ENCODE measurements around the gene INPP4B. TPM values are rescaled to one million over a fixed set of nuclear protein-coding genes. Genes with fewer than 3 reads are reported as not detected.
"Not testable (repeated sequence)": the region's sequence is repeated elsewhere in the genome, so short reads cannot be mapped to it uniquely, and the experiment has no call there.

Gene INPP4B
- total RNA-seq, 2 experiments from 2014 or later, result not detected

DNA sequence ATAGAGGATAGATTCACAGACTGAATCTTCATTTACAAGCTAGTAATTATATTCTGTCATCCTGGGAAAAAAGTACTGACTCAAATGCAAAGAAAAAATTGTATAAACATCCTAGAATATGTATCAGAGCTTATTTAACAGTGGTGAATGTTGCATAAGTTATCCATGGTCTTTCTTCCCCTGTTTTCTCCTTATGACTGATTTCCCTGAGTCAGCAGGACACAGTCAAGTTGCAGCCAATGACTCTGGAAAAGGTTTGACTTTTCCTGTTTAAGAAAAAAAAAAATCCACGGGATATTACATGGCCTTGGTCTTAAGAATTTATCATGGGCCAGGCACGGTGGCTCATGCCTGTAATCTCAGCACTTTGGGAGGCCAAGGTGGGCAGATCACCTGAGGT is 36.5 kb downstream of the INPP4B start:
- BruUV-seq (replicated peaks), result no TSS peak
- H3K79me2 ChIP-seq (ENCODE audit: insufficient read depth, low read depth, low read length), result no peaks in the 10 kb centered on the region
- no peak overlapping the region for H3K4me3 ChIP-seq (ENCODE audit: low read depth, low read length, poor library complexity, severe bottlenecking)
- no peak overlapping the region for H3K27ac ChIP-seq (ENCODE audit: low read depth, low read length, poor library complexity, severe bottlenecking)
- no peaks in the 10 kb centered on the region for H4K20me1 ChIP-seq (ENCODE audit: insufficient read depth, low read length)
- no peak overlapping the region for H2AFZ ChIP-seq (ENCODE audit: low read length)
- ChIA-PET POLR2A (no interaction called here), CTCF (ENCODE audit: unreplicated experiment) (no interaction called here)
- TF ChIP-seq, protein P1, sequence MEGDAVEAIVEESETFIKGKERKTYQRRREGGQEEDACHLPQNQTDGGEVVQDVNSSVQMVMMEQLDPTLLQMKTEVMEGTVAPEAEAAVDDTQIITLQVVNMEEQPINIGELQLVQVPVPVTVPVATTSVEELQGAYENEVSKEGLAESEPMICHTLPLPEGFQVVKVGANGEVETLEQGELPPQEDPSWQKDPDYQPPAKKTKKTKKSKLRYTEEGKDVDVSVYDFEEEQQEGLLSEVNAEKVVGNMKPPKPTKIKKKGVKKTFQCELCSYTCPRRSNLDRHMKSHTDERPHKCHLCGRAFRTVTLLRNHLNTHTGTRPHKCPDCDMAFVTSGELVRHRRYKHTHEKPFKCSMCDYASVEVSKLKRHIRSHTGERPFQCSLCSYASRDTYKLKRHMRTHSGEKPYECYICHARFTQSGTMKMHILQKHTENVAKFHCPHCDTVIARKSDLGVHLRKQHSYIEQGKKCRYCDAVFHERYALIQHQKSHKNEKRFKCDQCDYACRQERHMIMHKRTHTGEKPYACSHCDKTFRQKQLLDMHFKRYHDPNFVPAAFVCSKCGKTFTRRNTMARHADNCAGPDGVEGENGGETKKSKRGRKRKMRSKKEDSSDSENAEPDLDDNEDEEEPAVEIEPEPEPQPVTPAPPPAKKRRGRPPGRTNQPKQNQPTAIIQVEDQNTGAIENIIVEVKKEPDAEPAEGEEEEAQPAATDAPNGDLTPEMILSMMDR (conservative IDR thresholded peaks at IDR 0.05; ENCODE audit: low read length), result no peak
- TF ChIP-seq EZH2phosphoT487 (IDR thresholded peaks at IDR 0.05; ENCODE audit: borderline replicate concordance, low read depth, low read length), result no peak
- H3K9me2 ChIP-seq (ENCODE audit: insufficient read depth, low read length), result no peaks in the 10 kb centered on the region
- H3K9me3 ChIP-seq (ENCODE audit: low read length), result no peaks in the 10 kb centered on the region
- no peaks in the 10 kb centered on the region for H3K4me1 ChIP-seq (ENCODE audit: insufficient read depth, low read length, poor library complexity, severe bottlenecking)
- H3K36me3 ChIP-seq (ENCODE audit: insufficient read depth, low read length), result no peaks in the 10 kb centered on the region
- intact Hi-C loops (cut with micrococcal nuclease; ENCODE audit: unreplicated experiment), result no loop called here
- DNase-seq (ENCODE audit: low spot score), result no peak
- no peak overlapping the region for H3K4me2 ChIP-seq (ENCODE audit: low read length)

DNA sequence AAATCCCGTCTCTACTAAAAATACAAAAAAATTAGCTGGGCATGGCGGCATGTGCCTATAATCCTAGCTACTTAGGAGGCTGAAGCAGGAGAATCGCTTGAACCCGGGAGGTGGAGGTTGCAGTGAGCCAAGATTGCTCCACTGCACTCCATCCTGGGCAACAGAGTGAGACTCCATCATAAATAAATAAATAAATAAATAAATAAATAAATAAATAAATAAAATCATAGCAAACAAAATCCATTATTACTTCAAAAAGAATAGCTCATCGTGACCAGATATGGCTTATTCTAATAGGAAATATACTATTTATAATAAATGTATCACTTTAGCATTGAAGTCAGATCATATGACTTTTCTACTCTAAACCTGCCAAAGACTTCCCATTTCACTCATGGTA is 42.2 kb downstream of the INPP4B start:
- H3K9me2 ChIP-seq (ENCODE audit: insufficient read depth, low read length); H3K79me2 ChIP-seq (ENCODE audit: insufficient read depth, low read depth, low read length); H4K20me1 ChIP-seq (ENCODE audit: insufficient read depth, low read length); H3K36me3 ChIP-seq (ENCODE audit: insufficient read depth, low read length); H3K4me2 ChIP-seq (ENCODE audit: low read length); H3K9me3 ChIP-seq (ENCODE audit: low read length); H3K4me3 ChIP-seq (ENCODE audit: low read depth, low read length, poor library complexity, severe bottlenecking); DNase-seq (ENCODE audit: low spot score); BruUV-seq (replicated peaks); H2AFZ ChIP-seq (ENCODE audit: low read length); H3K27ac ChIP-seq (ENCODE audit: low read depth, low read length, poor library complexity, severe bottlenecking); POLR2A ChIA-PET; H3K4me1 ChIP-seq (ENCODE audit: insufficient read depth, low read length, poor library complexity, severe bottlenecking); intact Hi-C loops (cut with micrococcal nuclease; ENCODE audit: unreplicated experiment): not testable (repeated sequence)
- CTCF ChIA-PET (ENCODE audit: unreplicated experiment), result interaction anchor here (0.6 kb wide), 1 partner anchor 84 kb away, joined by 3 read pairs; no protein-coding TSS in a partner anchor

DNA sequence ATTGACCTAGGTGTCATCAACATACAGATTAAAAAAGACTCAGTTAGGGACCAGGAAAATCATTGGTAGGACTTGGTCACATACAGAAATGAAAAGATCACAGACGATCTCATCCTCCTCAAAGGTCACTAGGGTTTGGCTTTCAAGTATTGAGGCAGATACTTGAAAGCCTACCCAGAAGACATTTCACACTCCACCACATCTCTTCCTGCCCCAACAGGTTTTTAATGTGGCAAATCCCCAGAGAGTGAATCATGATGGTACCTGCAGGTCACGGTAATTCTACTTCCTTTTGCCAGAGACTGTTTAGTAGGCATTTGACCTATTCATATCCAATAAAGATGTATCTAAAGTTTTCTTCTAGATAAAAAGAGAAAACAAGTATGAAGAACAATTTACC is 44.1 kb downstream of the INPP4B start:
- Histone ChIP-seq H3K9me2 (ENCODE audit: insufficient read depth, low read length) (no peaks in the 10 kb centered on the region), H2AFZ (ENCODE audit: low read length) (no peak overlapping the region), H3K27ac (ENCODE audit: low read depth, low read length, poor library complexity, severe bottlenecking) (no peak overlapping the region), H3K4me1 (ENCODE audit: insufficient read depth, low read length, poor library complexity, severe bottlenecking) (no peaks in the 10 kb centered on the region), H4K20me1 (ENCODE audit: insufficient read depth, low read length) (no peaks in the 10 kb centered on the region), H3K4me2 (ENCODE audit: low read length) (no peak overlapping the region), H3K4me3 (ENCODE audit: low read depth, low read length, poor library complexity, severe bottlenecking) (no peak overlapping the region), H3K9me3 (ENCODE audit: low read length) (no peaks in the 10 kb centered on the region), H3K36me3 (ENCODE audit: insufficient read depth, low read length) (no peaks in the 10 kb centered on the region), H3K79me2 (ENCODE audit: insufficient read depth, low read depth, low read length) (no peaks in the 10 kb centered on the region)
- intact Hi-C loops (cut with micrococcal nuclease; ENCODE audit: unreplicated experiment), result no loop called here
- BruUV-seq (replicated peaks), result no TSS peak
- CTCF ChIA-PET (ENCODE audit: unreplicated experiment), result no interaction called here
- no peak for DNase-seq (ENCODE audit: low spot score)
- POLR2A ChIA-PET, result no interaction called here
- TF ChIP-seq, protein P1 (conservative IDR thresholded peaks at IDR 0.05; ENCODE audit: low read length), result no peak
- TF ChIP-seq EZH2phosphoT487 (IDR thresholded peaks at IDR 0.05; ENCODE audit: borderline replicate concordance, low read depth, low read length), result no peak
